GM18951 (cell line): ENCODE data around the gene PROS1.
"Not testable (repeated sequence)": the region's sequence is repeated elsewhere in the genome, so short reads cannot be mapped to it uniquely, and the experiment has no call there.

Experiments
- POLR2A ChIP-seq: IDR thresholded peaks from 4 replicates; pipeline ENCODE4 v1.6.1; 2011; ENCODE audit warnings: mild to moderate bottlenecking; ENCODE audit not compliant: insufficient read length, insufficient read depth; ENCODE audit errors: extremely low read depth
- in situ Hi-C: fragments of 300-500 bp; cut with MboI; formaldehyde crosslinking; loops from one replicate; pipeline ENCODE4 v1.12.0; 2022; ENCODE audit warnings: low sequenced_read_pairs, mixed read lengths, inconsistent platforms; ENCODE audit not compliant: unreplicated experiment

Gene PROS1

GRCh38 chr3:93934366-93935046 is 39.2 kb downstream of the PROS1 start:
- TF ChIP-seq POLR2A, result no peak
- in situ Hi-C loops, result no loop called here

- TF ChIP-seq POLR2A, result no peak
- in situ Hi-C loops, result no loop called here
Measured at GRCh38 chr3:93931597-93932229, 42.0 kb downstream of the PROS1 start.

GRCh38 chr3:93930041-93930440 is 43.7 kb downstream of the PROS1 start:
- in situ Hi-C loops, result no loop called here
- no peak for TF ChIP-seq POLR2A

- in situ Hi-C loops, result no loop called here
- no peak for TF ChIP-seq POLR2A
Measured at GRCh38 chr3:93926789-93927188, 46.9 kb downstream of the PROS1 start.

GRCh38 chr3:93924491-93924890 is 49.2 kb downstream of the PROS1 start:
- no peak for TF ChIP-seq POLR2A

GRCh38 chr3:93923006-93923405 is 50.7 kb downstream of the PROS1 start:
- no peak for TF ChIP-seq POLR2A
- in situ Hi-C loops, result no loop called here

More at GRCh38 chr3:93924491-93924890, 49.2 kb downstream of the PROS1 start:
- in situ Hi-C loops, result no loop called here

- in situ Hi-C loops, result not testable (repeated sequence)
Measured at GRCh38 chr3:93917546-93918029, 56.1 kb downstream of the PROS1 start.

GRCh38 chr3:93913623-93914022 is 60.1 kb downstream of the PROS1 start:
- in situ Hi-C loops, result not testable (repeated sequence)

GRCh38 chr3:93911206-93911605 is 62.5 kb downstream of the PROS1 start:
- TF ChIP-seq POLR2A, result no peak
- in situ Hi-C loops, result no loop called here

- in situ Hi-C loops, result no loop called here
Measured at GRCh38 chr3:93910097-93910496, 63.6 kb downstream of the PROS1 start.

GRCh38 chr3:93907132-93907531 is 66.6 kb downstream of the PROS1 start:
- in situ Hi-C loops, result no loop called here
- no peak for TF ChIP-seq POLR2A

More at GRCh38 chr3:93910097-93910496, 63.6 kb downstream of the PROS1 start:
- no peak for TF ChIP-seq POLR2A

GRCh38 chr3:93906245-93906644 is 67.5 kb downstream of the PROS1 start:
- in situ Hi-C loops, result no loop called here
- no peak for TF ChIP-seq POLR2A

GRCh38 chr3:93904568-93904967 is 69.1 kb downstream of the PROS1 start:
- in situ Hi-C loops, result no loop called here
- TF ChIP-seq POLR2A, result no peak

GRCh38 chr3:93878250-93879017 is 95.3 kb downstream of the PROS1 start:
- in situ Hi-C loops, result not testable (repeated sequence)

GRCh38 chr3:93877427-93877826 is 96.3 kb downstream of the PROS1 start:
- in situ Hi-C loops, result not testable (repeated sequence)

GRCh38 chr3:93873412-93873811 is 100.3 kb downstream of the PROS1 start:
- in situ Hi-C loops, result not testable (repeated sequence)
